H1 (cell line): ENCODE results near the gene KLHL26. TPM values are rescaled to one million over a fixed set of nuclear protein-coding genes. Genes with fewer than 3 reads are reported as not detected.

Source experiments
- CHD2 ChIP-seq: IDR thresholded peaks from 2 replicates; pipeline ENCODE4 v1.6.1; 2012; ENCODE audit warnings: low read length, improper control_type of control experiment
- E2F6 ChIP-seq: IDR thresholded peaks from 2 replicates; pipeline ENCODE4 v1.6.1; 2012; ENCODE audit warnings: inconsistent platforms
- KDM5A ChIP-seq: fragments of 200-600 bp; IDR thresholded peaks from 2 replicates; pipeline ENCODE4 v1.7.1; 2012; ENCODE audit warnings: mild to moderate bottlenecking, low read length, inconsistent platforms, mixed read lengths
- RAD21 ChIP-seq, 2 experiments: IDR thresholded peaks in 1 of 2; conservative IDR thresholded peaks in 1 of 2; 2 replicates each; pipeline ENCODE4 v1.6.1; 2011; ENCODE audit warnings: low read depth in 2 of 2, low read length in 2 of 2, improper control_type of control experiment in 1 of 2, inconsistent platforms in 1 of 2, mild to moderate bottlenecking in 1 of 2, moderate library complexity in 1 of 2
- RNF2 ChIP-seq: fragments of 200-900, 300-1000 bp; sonication (generic); IDR thresholded peaks from 2 replicates; pipeline ENCODE4 v1.7.1; 2016; ENCODE audit warnings: borderline replicate concordance, low read depth, mild to moderate bottlenecking, antibody characterized with exemption, low read length; ENCODE audit not compliant: poor library complexity, severe bottlenecking; ENCODE audit errors: missing control alignments
- TAF1 ChIP-seq: IDR thresholded peaks from 2 replicates; pipeline ENCODE4 v1.6.1; 2011; ENCODE audit warnings: mild to moderate bottlenecking, low read depth, low read length
- polyA plus RNA-seq, 7 experiments: library from polyadenylated mRNA; depleted of rRNA in 3 of 7; stranded (reverse) in 5 of 7; unstranded in 2 of 7; fragments of >200 nt in 5 of 7; fragments of 200-250 nt in 2 of 7; gene quantifications; 1 replicate in 5 of 7; 2 replicates in 1 of 7; 4 replicates in 1 of 7; pipeline versions ENCODE4 v1.2.1 to v1.2.3, GENCODE V29; 2011 to 2013; ENCODE audit warnings: missing spikeins in 2 of 7, mixed read lengths in 2 of 7
- total RNA-seq: library from RNA; stranded (reverse); fragmentation: NEBNext Ultra II Directional; extraction: Animal tissue kit (Norgen Biotek cat#: 25700); gene quantifications from 2 replicates; pipeline ENCODE4 v1.2.1, GENCODE V29; 2021

KLHL26 gene
- total and polyA plus RNA-seq, 2 of the 8 experiments (the other 6 are each of a cell fraction or from before 2014, with no cell fraction given): 2.2 to 8.8 TPM

DNA sequence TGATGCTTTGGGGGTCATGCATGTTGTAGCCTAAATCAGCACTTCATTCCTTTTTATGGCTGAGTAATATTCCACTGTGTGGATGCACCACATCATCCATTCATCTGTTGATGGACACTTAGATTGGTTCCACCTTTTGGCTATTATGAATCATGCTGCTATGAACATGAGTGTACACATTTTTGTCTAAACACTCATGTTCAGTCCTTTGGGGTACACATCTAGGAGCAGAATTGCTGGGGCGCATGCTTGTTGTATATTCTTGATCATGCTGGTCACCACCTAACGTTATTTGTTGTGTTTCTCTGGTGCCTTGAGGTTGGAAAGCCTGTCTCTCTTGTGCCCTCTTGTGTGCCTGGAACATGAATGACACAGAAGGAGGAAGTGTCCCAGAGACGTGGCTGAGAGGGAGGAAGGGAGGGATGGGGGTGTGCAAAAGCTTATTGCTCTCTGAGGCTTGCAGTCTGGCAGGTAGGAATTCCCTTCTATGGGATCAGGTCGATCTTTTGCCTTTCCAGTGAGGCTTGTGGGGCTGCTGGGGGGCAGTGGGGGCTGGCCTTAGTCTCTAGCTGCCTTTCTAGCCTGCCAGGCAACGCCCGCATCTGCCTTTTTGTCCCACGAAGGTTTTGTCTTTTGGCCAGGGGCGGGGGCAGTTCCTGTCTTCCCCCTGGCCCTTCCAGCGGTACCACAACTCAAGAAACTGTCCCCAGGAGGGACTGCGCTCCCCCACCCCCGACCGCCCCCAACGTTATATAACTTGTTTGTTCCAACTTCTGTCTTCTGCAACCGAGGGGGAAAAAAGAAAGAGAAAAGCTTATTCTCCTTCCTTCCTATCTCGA lies 7.6 kb downstream of the KLHL26 start (continued):
- TF ChIP-seq CHD2: no peak
- TF ChIP-seq TAF1: no peak
- no peak for TF ChIP-seq E2F6
- TF ChIP-seq RNF2: no peak
- no peak for TF ChIP-seq KDM5A
- peak in 1 of 2 experiments; percentile 28; a peak in 1 of 4 replicates for TF ChIP-seq RAD21 (IDR thresholded peaks at IDR 0.05 in 1 of 2, conservative IDR thresholded peaks at IDR 0.05 in 1 of 2; ENCODE audit: low read depth in 2 of 2, low read length in 2 of 2)
